Measurements from ENCODE around the gene CDRT15. TPM values are rescaled to one million over a fixed set of nuclear protein-coding genes. Genes with fewer than 3 reads are reported as not detected.

The CDRT15 gene
- total RNA-seq, 2 experiments from 2014 or later = not detected

Other genes with a start within 250 kb of the CDRT15 start
- 10 to 100 TPM; 23.3 to 25.4 TPM for gene COX10, start 167.4 kb downstream of the CDRT15 start, total RNA-seq
- gene HS3ST3B1, start 64.2 kb upstream of the CDRT15 start, total RNA-seq = 10 to 100 TPM in 1 of 2 experiments, 1 to 10 TPM in 1; 9.9 to 10.3 TPM